Fibroblast of the conjunctiva (primary cell): ENCODE measurements around the gene SLC47A2.
"Not testable (repeated sequence)": the region's sequence is repeated elsewhere in the genome, so short reads cannot be mapped to it uniquely, and the experiment has no call there.

Experiments
- DNase-seq: peaks from one replicate; pipeline ENCODE4 v3.0.0-alpha.2; 2010; ENCODE audit warnings: low read depth

Gene SLC47A2

GRCh38 chr17:19708431-19709175, 7.8 kb downstream of the SLC47A2 start:
- DNase-seq, result no peak

GRCh38 chr17:19707728-19708221, 8.6 kb downstream of the SLC47A2 start:
- DNase-seq, result no peak

GRCh38 chr17:19706791-19707727, 9.3 kb downstream of the SLC47A2 start:
- DNase-seq, result no peak

GRCh38 chr17:19705771-19706770, 10.3 kb downstream of the SLC47A2 start:
- DNase-seq, result no peak

GRCh38 chr17:19705201-19705600, 11.2 kb downstream of the SLC47A2 start:
- DNase-seq, result no peak

- no peak for DNase-seq
Measured at GRCh38 chr17:19703828-19704613, 12.4 kb downstream of the SLC47A2 start.

GRCh38 chr17:19703106-19703827, 13.1 kb downstream of the SLC47A2 start:
- no peak for DNase-seq

GRCh38 chr17:19702217-19702641, 14.2 kb downstream of the SLC47A2 start:
- no peak for DNase-seq

- DNase-seq, result peak; percentile 12
Measured at GRCh38 chr17:19686400-19687090, 29.8 kb downstream of the SLC47A2 start.

- DNase-seq, result not testable (repeated sequence)
Measured at GRCh38 chr17:19684909-19685580, 31.3 kb downstream of the SLC47A2 start.

GRCh38 chr17:19683117-19683516, 33.3 kb downstream of the SLC47A2 start:
- no peak for DNase-seq

GRCh38 chr17:19678581-19679453, 37.6 kb downstream of the SLC47A2 start:
- no peak for DNase-seq

GRCh38 chr17:19677736-19678379, 38.5 kb downstream of the SLC47A2 start:
- no peak for DNase-seq

GRCh38 chr17:19676896-19677295, 39.5 kb downstream of the SLC47A2 start:
- no peak for DNase-seq

GRCh38 chr17:19673623-19674022, 42.8 kb downstream of the SLC47A2 start:
- DNase-seq, result no peak

GRCh38 chr17:19672009-19672750, 44.2 kb downstream of the SLC47A2 start:
- no peak for DNase-seq

GRCh38 chr17:19671433-19671832, 45.0 kb downstream of the SLC47A2 start:
- no peak for DNase-seq
